GM06990 (cell line): ENCODE measurements around the gene PHETA1.

ENCODE experiments used
- DNase-seq: peaks from one replicate; pipeline ENCODE4 v3.0.0-alpha.2; 2011; ENCODE audit not compliant: insufficient read length; ENCODE audit errors: extremely low read depth
- H3K27me3 ChIP-seq: replicated peaks from 2 replicates; pipeline ENCODE4 v1.6.0; 2011; ENCODE audit warnings: low read length; ENCODE audit not compliant: control insufficient read depth, insufficient read depth
- H3K36me3 ChIP-seq: 2 replicates; pipeline ENCODE4 v1.5.1; 2011; ENCODE audit warnings: low read length; ENCODE audit not compliant: control insufficient read depth, insufficient read depth
- H3K4me3 ChIP-seq: replicated peaks from 2 replicates; pipeline ENCODE4 v1.5.1; 2011; ENCODE audit warnings: low read depth, mild to moderate bottlenecking, control low read depth, low read length
- CTCF ChIP-seq: IDR thresholded peaks from 2 replicates; pipeline ENCODE4 v1.5.1; 2011; ENCODE audit warnings: low read length, control low read depth, mild to moderate bottlenecking, inconsistent platforms; ENCODE audit not compliant: insufficient read depth, poor library complexity, severe bottlenecking

PHETA1 gene

GRCh38 chr12:111368291-111368787 lies 556 bp downstream of the PHETA1 start:
- no peak for TF ChIP-seq CTCF
- H3K36me3 ChIP-seq: no peaks in the 10 kb centered on the region
- no peak for DNase-seq
- no peaks in the 10 kb centered on the region for H3K27me3 ChIP-seq
- peak overlapping the region; percentile 80 for H3K4me3 ChIP-seq

GRCh38 chr12:111367661-111368221 lies 1.2 kb downstream of the PHETA1 start:
- no peak overlapping the region for H3K4me3 ChIP-seq
- DNase-seq: no peak
- TF ChIP-seq CTCF: no peak

GRCh38 chr12:111366583-111366982 lies 2.3 kb downstream of the PHETA1 start:
- H3K27me3 ChIP-seq: no peaks in the 10 kb centered on the region
- H3K4me3 ChIP-seq: no peak overlapping the region
- H3K36me3 ChIP-seq: no peaks in the 10 kb centered on the region
- no peak for DNase-seq
- no peak for TF ChIP-seq CTCF

More at GRCh38 chr12:111367661-111368221, 1.2 kb downstream of the PHETA1 start:
- Histone ChIP-seq H3K36me3 (no peaks in the 10 kb centered on the region), H3K27me3 (no peaks in the 10 kb centered on the region)

GRCh38 chr12:111366075-111366474 lies 2.8 kb downstream of the PHETA1 start:
- TF ChIP-seq CTCF: no peak
- no peaks in the 10 kb centered on the region for H3K36me3 ChIP-seq
- DNase-seq: no peak
- no peaks in the 10 kb centered on the region for H3K27me3 ChIP-seq
- H3K4me3 ChIP-seq: no peak overlapping the region

- Histone ChIP-seq H3K36me3 (no peaks in the 10 kb centered on the region), H3K4me3 (no peak overlapping the region), H3K27me3 (no peaks in the 10 kb centered on the region)
- TF ChIP-seq CTCF: no peak
- no peak for DNase-seq
Observed at GRCh38 chr12:111363578-111363977, 5.3 kb downstream of the PHETA1 start.
